HepG2 (cell line): ENCODE data around the gene MLYCD. TPM values are rescaled to one million over a fixed set of nuclear protein-coding genes. Genes with fewer than 3 reads are reported as not detected.

Source experiments
- ASH2L ChIP-seq: fragments of 300-600, 200-600 bp; sonication (generic); IDR thresholded peaks from 2 replicates; pipeline ENCODE4 v1.7.0; 2017; ENCODE audit warnings: low read depth, mild to moderate bottlenecking, moderate library complexity, mixed read lengths, low read length; ENCODE audit not compliant: insufficient read length
- ATF3 ChIP-seq: sonication (generic); formaldehyde crosslinking; IDR thresholded peaks from 2 replicates; pipeline ENCODE4 v1.4.0; 2020; ENCODE audit warnings: missing genetic modification reagents
- CAMTA2 ChIP-seq: sonication (generic); formaldehyde crosslinking; IDR thresholded peaks from 2 replicates; pipeline ENCODE4 v1.4.0; 2020; ENCODE audit warnings: mild to moderate bottlenecking, missing genetic modification reagents, borderline replicate concordance
- CBFB ChIP-seq: sonication (generic); formaldehyde crosslinking; IDR thresholded peaks from 2 replicates; pipeline ENCODE4 v1.4.0; 2020; ENCODE audit warnings: missing genetic modification reagents
- CCAR2 ChIP-seq: fragments of 200-400 bp; formaldehyde crosslinking; optimal IDR thresholded peaks from 2 replicates; pipeline ENCODE3; 2018; ENCODE audit warnings: low read depth, mild to moderate bottlenecking, low read length, moderate library complexity
- CREBL2 ChIP-seq: sonication (generic); formaldehyde crosslinking; IDR thresholded peaks from 2 replicates; pipeline ENCODE4 v1.8.1; 2023; ENCODE audit warnings: missing genetic modification reagents, mild to moderate bottlenecking, borderline replicate concordance
- DR1 ChIP-seq: sonication (generic); formaldehyde crosslinking; IDR thresholded peaks from 2 replicates; pipeline ENCODE4 v1.8.0; 2021; ENCODE audit warnings: mild to moderate bottlenecking, missing genetic modification reagents, inconsistent platforms
- FOXC1 ChIP-seq: sonication (generic); formaldehyde crosslinking; IDR thresholded peaks from 2 replicates; pipeline ENCODE4 v1.8.0; 2022; ENCODE audit warnings: mild to moderate bottlenecking, missing genetic modification reagents, borderline replicate concordance
- HMG20A ChIP-seq: IDR thresholded peaks from 2 replicates; pipeline ENCODE4 v1.6.1; 2016; ENCODE audit warnings: borderline replicate concordance
- LRRFIP1 ChIP-seq: sonication (generic); formaldehyde crosslinking; conservative IDR thresholded peaks from 2 replicates; pipeline ENCODE4 v1.4.0; 2020; ENCODE audit warnings: missing genetic modification reagents
- MAFF ChIP-seq: IDR thresholded peaks from 2 replicates; pipeline ENCODE4 v1.6.1; 2011; ENCODE audit warnings: low read depth, low read length, improper control_type of control experiment
- RARA ChIP-seq: IDR thresholded peaks from 2 replicates; pipeline ENCODE4 v1.6.1; 2016; ENCODE audit warnings: missing genetic modification reagents, missing compliant biosample characterization
- RFX5 ChIP-seq: IDR thresholded peaks from 2 replicates; pipeline ENCODE4 v1.6.1; 2011; ENCODE audit warnings: low read depth, low read length, improper control_type of control experiment
- SCMH1 ChIP-seq: sonication (generic); formaldehyde crosslinking; IDR thresholded peaks from 2 replicates; pipeline ENCODE4 v1.9.0; 2021; ENCODE audit warnings: missing genetic modification reagents, mild to moderate bottlenecking, borderline replicate concordance
- ZFP82 ChIP-seq: sonication (generic); formaldehyde crosslinking; IDR thresholded peaks from 2 replicates; pipeline ENCODE4 v1.5.1; 2020; ENCODE audit warnings: mild to moderate bottlenecking, missing genetic modification reagents, borderline replicate concordance
- ZFP91 ChIP-seq: sonication (generic); formaldehyde crosslinking; IDR thresholded peaks from 2 replicates; pipeline ENCODE4 v1.9.0; 2022; ENCODE audit warnings: missing genetic modification reagents, mild to moderate bottlenecking, borderline replicate concordance
- ZNF264 ChIP-seq: sonication (generic); formaldehyde crosslinking; IDR thresholded peaks from 2 replicates; pipeline ENCODE4 v1.4.0; 2020; ENCODE audit warnings: missing genetic modification reagents
- ZNF558 ChIP-seq: sonication (generic); formaldehyde crosslinking; IDR thresholded peaks from 2 replicates; pipeline ENCODE4 v1.9.0; 2022; ENCODE audit warnings: mild to moderate bottlenecking, missing genetic modification reagents, borderline replicate concordance
- ZNF672 ChIP-seq: sonication (generic); formaldehyde crosslinking; IDR thresholded peaks from 2 replicates; pipeline ENCODE4 v1.8.1; 2022; ENCODE audit warnings: missing genetic modification reagents
- ZSCAN25 ChIP-seq: sonication (generic); formaldehyde crosslinking; IDR thresholded peaks from 2 replicates; pipeline ENCODE4 v1.8.0; 2022; ENCODE audit warnings: mild to moderate bottlenecking, missing genetic modification reagents
- ZXDC ChIP-seq: sonication (generic); formaldehyde crosslinking; IDR thresholded peaks from 2 replicates; pipeline ENCODE4 v1.5.0; 2020; ENCODE audit warnings: mild to moderate bottlenecking, missing genetic modification reagents
- polyA plus RNA-seq, 8 experiments: library from polyadenylated mRNA; depleted of rRNA in 3 of 8; stranded (reverse) in 7 of 8; unstranded in 1 of 8; fragments of >200 nt; fragmentation: Illumina TruSeq in 4 of 8; extraction: Trizol in 4 of 8; gene quantifications; 2 replicates each; pipeline versions ENCODE4 v1.2.1 to v1.2.3, GENCODE V29; 2011 to 2016; ENCODE audit warnings: low read depth in 4 of 8, missing spikeins in 1 of 8, mixed read lengths in 1 of 8; ENCODE audit not compliant: insufficient read depth in 1 of 8
- total RNA-seq, 5 experiments: library from RNA; depleted of rRNA; stranded (reverse); fragments of >200 nt; fragmentation: Illumina TruSeq; extraction: Trizol; gene quantifications; 2 replicates each; pipeline ENCODE4 v1.2.3, GENCODE V29; 2016; ENCODE audit warnings: low read depth in 1 of 5

MLYCD gene
- total and polyA plus RNA-seq, 2 of the 13 experiments (the other 11 are each of a cell fraction or from before 2014, with no cell fraction given), result 1.8 to 4.0 TPM

GRCh38 chr16:83952940-83953795 lies 54.3 kb downstream of the MLYCD start, which contains the start of gene OSGIN1 (continued):
- peak; percentile 91 for TF ChIP-seq ZXDC (CRISPR knock-in tag)
- 0 out of 2 replicates have a peak, but pooled peaks have one; percentile 71 for TF ChIP-seq ZSCAN25 (CRISPR knock-in tag)
- TF ChIP-seq ZFP82 (CRISPR knock-in tag), result peak; percentile 77; the same call in 1 of the 2 replicates
- TF ChIP-seq LRRFIP1, result no peak
- peak; percentile 100 for TF ChIP-seq ZFP91 (CRISPR knock-in tag)
- TF ChIP-seq CREBL2, result no peak
- peak; percentile 80 for TF ChIP-seq MAFF
- TF ChIP-seq FOXC1 (CRISPR knock-in tag), result no peak; the same call in 1 of the 2 replicates
- peak; percentile 81 for TF ChIP-seq RARA (CRISPR knock-in tag)
- no peak for TF ChIP-seq ZNF672 (CRISPR knock-in tag)
- peak; percentile 93 for TF ChIP-seq ATF3 (CRISPR knock-in tag)
- no peak for TF ChIP-seq CBFB
- TF ChIP-seq ASH2L, result peak; percentile 32
- TF ChIP-seq HMG20A (CRISPR knock-in tag), result peak; percentile 66; the same call in 1 of the 2 replicates
- TF ChIP-seq CCAR2, result peak; percentile 16
- no peak; the same call in 1 of the 2 replicates for TF ChIP-seq ZNF558 (CRISPR knock-in tag)
- TF ChIP-seq ZNF264, result peak; percentile 83
- TF ChIP-seq RFX5, result peak; percentile 10; the same call in 1 of the 2 replicates
- TF ChIP-seq DR1 (CRISPR knock-in tag), result peak; percentile 96
- no peak for TF ChIP-seq SCMH1 (CRISPR knock-in tag)
- TF ChIP-seq CAMTA2 (CRISPR knock-in tag), result 0 out of 2 replicates have a peak, but pooled peaks have one; percentile 93
